NCI-H774 (cell line): Measurements from ENCODE around the gene LRP10.

Source experiments
- DNase-seq: peaks from one replicate; lab custom pipeline; 2025; lab: John Stamatoyannopoulos, UW

Gene LRP10

GRCh38 chr14:22919601-22919921, 48.0 kb downstream of the LRP10 start:
- no peak for DNase-seq

GRCh38 chr14:22920697-22921096, 49.2 kb downstream of the LRP10 start:
- DNase-seq, result no peak

- no peak for DNase-seq
These were observed 50.8 kb downstream of the LRP10 start for GRCh38 chr14:22922294-22922693.

DNA sequence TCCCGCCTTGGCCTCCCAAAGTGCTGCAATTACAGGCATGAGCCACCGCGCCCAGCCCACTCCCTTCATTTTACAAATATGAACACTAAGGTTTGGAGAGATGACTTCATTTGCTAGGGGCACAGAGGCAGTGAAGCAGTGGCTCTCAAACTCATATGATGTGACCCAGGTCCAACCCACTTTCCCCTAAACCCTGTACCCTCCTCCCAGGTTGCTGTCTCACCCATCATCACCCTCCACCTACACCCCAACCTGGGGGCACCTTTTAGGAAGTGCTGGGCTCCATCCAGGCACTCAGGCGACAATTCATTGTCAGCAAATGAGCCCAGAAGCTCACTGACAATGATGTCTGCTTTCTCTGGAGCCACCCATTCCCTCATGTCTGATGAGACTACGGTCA, 52.2 kb downstream of the LRP10 start:
- no peak for DNase-seq

DNA sequence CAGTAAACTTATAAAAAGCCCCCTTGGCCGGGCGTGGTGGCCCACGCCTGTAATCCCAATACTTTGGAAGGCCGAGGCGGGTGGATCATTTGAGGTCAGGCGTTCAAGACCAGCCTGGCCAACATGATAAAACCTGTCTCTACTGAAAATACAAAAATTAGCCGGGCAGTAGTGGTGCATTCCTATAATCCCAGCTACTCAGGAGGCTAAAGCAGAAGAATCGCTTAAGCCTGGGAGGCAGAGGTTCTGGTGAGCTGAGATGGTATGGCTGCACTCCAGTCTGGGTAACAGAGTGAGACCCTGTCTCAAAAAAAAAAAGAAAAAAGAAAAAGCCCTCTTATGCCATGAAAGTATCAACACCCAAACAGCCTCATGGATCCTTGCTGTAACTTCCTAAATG, 54.0 kb downstream of the LRP10 start:
- DNase-seq, result no peak

DNA sequence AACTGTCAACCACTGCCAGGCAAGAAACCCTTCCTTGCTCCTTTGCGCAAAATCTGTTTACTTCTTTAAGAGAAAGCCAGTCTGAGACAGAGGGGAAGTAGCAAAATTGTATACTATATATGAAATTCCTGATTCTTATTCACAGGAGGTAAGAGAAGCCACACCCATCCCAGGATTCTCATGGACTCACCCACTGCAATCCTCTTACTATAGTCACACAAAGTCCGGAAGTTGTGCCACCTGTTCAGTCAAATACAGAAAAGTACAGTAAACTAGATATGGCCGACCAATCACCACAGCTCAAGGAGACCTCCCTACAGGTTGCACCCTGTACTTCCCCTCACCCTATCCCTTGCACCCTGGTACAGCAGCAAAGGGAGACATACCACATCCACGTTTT, 54.8 kb downstream of the LRP10 start:
- DNase-seq, result no peak

GRCh38 chr14:22928237-22929103, 56.9 kb downstream of the LRP10 start:
- DNase-seq, result no peak

DNA sequence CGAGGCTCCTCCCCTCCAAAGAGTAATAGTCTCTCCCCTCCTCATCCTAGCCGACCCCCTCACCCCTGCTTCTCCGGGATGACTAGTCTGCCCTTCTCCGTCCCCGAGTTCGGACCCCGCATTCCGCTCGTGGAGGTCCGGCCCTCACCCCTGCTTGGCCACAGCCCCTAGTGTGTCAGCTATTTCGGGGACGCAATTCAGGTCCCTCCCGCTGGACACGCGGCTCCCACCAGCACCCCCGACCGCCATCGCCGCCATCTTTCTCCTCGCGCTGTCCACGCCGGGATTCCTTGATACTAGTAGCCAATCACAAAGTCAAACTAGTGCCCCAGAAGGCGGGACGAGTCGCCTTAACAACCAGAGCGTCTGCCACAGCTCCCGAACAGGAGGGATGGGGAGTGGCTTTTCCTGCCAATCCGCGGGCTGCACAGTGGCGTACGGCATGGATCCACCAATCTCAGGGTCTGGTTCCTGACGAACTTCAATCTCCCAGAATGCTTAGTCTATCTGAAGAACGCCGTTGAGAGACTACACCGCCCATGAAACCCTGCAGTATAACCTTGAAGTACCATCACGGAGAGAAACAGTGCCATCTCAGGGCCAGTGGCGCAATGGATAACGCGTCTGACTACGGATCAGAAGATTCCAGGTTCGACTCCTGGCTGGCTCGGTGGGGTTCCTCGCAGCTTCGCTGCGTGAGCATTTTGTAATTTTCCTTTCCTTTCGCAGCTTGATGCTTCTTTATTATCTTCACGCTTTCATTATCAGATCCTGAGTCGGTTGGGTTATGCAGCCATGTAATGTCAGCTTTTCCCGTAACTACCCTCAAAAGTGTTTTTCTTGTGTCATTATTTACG, 57.8 kb downstream of the LRP10 start, which contains the start of gene PRMT5:
Gene PRMT5 (minus strand): TSS at position 273 of the 857 bp plus-strand sequence. CDS start 15 bp downstream, at position 258.
- DNase-seq, result peak; percentile 99

GRCh38 chr14:22929961-22930364, 58.4 kb downstream of the LRP10 start:
- peak; percentile 62 for DNase-seq
